NCI-H82 (cell line): ENCODE results near the gene SYT14.
"Not testable (repeated sequence)": the region's sequence is repeated elsewhere in the genome, so short reads cannot be mapped to it uniquely, and the experiment has no call there.

ENCODE experiments used
- DNase-seq: peaks from one replicate; lab custom pipeline; 2025; lab: John Stamatoyannopoulos, UW

Gene SYT14

GRCh38 chr1:210117198-210117597 lies 179.2 kb downstream of the SYT14 start:
- DNase-seq = no peak

GRCh38 chr1:210117681-210118170 lies 179.7 kb downstream of the SYT14 start:
- no peak for DNase-seq

- peak; percentile 82 for DNase-seq
These were observed 185.4 kb downstream of the SYT14 start for GRCh38 chr1:210123383-210123782.

- DNase-seq = peak; percentile 55
These were observed 186.0 kb downstream of the SYT14 start for GRCh38 chr1:210123924-210124589.

GRCh38 chr1:210124736-210125135 lies 186.7 kb downstream of the SYT14 start:
- DNase-seq = no peak

- DNase-seq = no peak
These were observed 187.1 kb downstream of the SYT14 start for GRCh38 chr1:210125143-210125542.

GRCh38 chr1:210129092-210129491 lies 191.1 kb downstream of the SYT14 start:
- DNase-seq = no peak

- DNase-seq = no peak
These were observed 191.7 kb downstream of the SYT14 start for GRCh38 chr1:210129759-210130158.

- no peak for DNase-seq
These were observed 194.6 kb downstream of the SYT14 start for GRCh38 chr1:210132582-210132981.

GRCh38 chr1:210143465-210144062 lies 205.5 kb downstream of the SYT14 start:
- peak; percentile 87 for DNase-seq

GRCh38 chr1:210144736-210145135 lies 206.7 kb downstream of the SYT14 start:
- no peak for DNase-seq

GRCh38 chr1:210151052-210151672 lies 213.1 kb downstream of the SYT14 start:
- no peak for DNase-seq

GRCh38 chr1:210159211-210159610 lies 221.2 kb downstream of the SYT14 start:
- DNase-seq = peak; percentile 32

GRCh38 chr1:210170220-210170619 lies 232.2 kb downstream of the SYT14 start:
- DNase-seq = no peak

- DNase-seq = no peak
These were observed 236.1 kb downstream of the SYT14 start for GRCh38 chr1:210174133-210174532.

GRCh38 chr1:210185063-210185462 lies 247.0 kb downstream of the SYT14 start:
- no peak for DNase-seq

- not testable (repeated sequence) for DNase-seq
These were observed 250.0 kb downstream of the SYT14 start for GRCh38 chr1:210187849-210188606.

GRCh38 chr1:210189426-210189825 lies 251.4 kb downstream of the SYT14 start:
- no peak for DNase-seq

GRCh38 chr1:210195635-210196160 lies 257.7 kb downstream of the SYT14 start:
- no peak for DNase-seq

- not testable (repeated sequence) for DNase-seq
These were observed 258.2 kb downstream of the SYT14 start for GRCh38 chr1:210196266-210196665.

- no peak for DNase-seq
These were observed 260.8 kb downstream of the SYT14 start for GRCh38 chr1:210198840-210199239.

GRCh38 chr1:210200124-210200736 lies 262.2 kb downstream of the SYT14 start:
- no peak for DNase-seq
